Adrenal gland (tissue), 5 donors: ENCODE measurements around the gene ZNF787.

Experiments
- POLR2A ChIP-seq, 2 donors: fragments of 450-650 bp; IDR thresholded peaks; one replicate each; pipeline ENCODE4 v1.6.1; 2017; ENCODE audit warnings: antibody characterized with exemption in 2 of 2, mild to moderate bottlenecking in 2 of 2, moderate library complexity in 1 of 2
- TF ChIP-seq, protein P1 (sequence below), 6 experiments: fragments of 450-650 bp in 4 of 6; fragments of 200-600 bp in 2 of 6; sonication (generic) in 1 of 6; IDR thresholded peaks; 1 replicate in 5 of 6; 2 replicates in 1 of 6; pipeline versions ENCODE4 v1.5.1 to v1.8.0; 2016 to 2021; ENCODE audit warnings: antibody characterized with exemption in 6 of 6, mild to moderate bottlenecking in 2 of 6, moderate library complexity in 1 of 6
- donor health status: DM: no; HTN: no; CAD: no.

- TF ChIP-seq, protein P1, sequence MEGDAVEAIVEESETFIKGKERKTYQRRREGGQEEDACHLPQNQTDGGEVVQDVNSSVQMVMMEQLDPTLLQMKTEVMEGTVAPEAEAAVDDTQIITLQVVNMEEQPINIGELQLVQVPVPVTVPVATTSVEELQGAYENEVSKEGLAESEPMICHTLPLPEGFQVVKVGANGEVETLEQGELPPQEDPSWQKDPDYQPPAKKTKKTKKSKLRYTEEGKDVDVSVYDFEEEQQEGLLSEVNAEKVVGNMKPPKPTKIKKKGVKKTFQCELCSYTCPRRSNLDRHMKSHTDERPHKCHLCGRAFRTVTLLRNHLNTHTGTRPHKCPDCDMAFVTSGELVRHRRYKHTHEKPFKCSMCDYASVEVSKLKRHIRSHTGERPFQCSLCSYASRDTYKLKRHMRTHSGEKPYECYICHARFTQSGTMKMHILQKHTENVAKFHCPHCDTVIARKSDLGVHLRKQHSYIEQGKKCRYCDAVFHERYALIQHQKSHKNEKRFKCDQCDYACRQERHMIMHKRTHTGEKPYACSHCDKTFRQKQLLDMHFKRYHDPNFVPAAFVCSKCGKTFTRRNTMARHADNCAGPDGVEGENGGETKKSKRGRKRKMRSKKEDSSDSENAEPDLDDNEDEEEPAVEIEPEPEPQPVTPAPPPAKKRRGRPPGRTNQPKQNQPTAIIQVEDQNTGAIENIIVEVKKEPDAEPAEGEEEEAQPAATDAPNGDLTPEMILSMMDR (IDR thresholded peaks at IDR 0.05) = no peak
- TF ChIP-seq POLR2A (IDR thresholded peaks at IDR 0.05) = no peak
These were observed 29.1 kb downstream of the ZNF787 start for GRCh38 chr19:56091751-56092546.
